Neural cell (in vitro differentiated cells): ENCODE measurements around the gene LRRC8B. TPM values are rescaled to one million over a fixed set of nuclear protein-coding genes. Genes with fewer than 3 reads are reported as not detected.

Source experiments
- H2AFZ ChIP-seq: fragments of 200-600, 300-800 bp; sonication (generic), shearing (Covaris generic); 2 replicates; pipeline ENCODE4 v1.6.0; 2014; ENCODE audit warnings: low read depth, mild to moderate bottlenecking, antibody characterized with exemption, low read length, moderate library complexity
- H3F3A ChIP-seq: fragments of 200-600 bp; shearing (Covaris generic); 2 replicates; pipeline ENCODE4 v1.6.1; 2016; ENCODE audit warnings: mild to moderate bottlenecking, moderate library complexity, mixed read lengths, antibody characterized with exemption, low read length; ENCODE audit not compliant: insufficient read depth, poor library complexity, severe bottlenecking
- H3K27ac ChIP-seq: fragments of 200-600, 300-800 bp; sonication (generic), shearing (Covaris generic); 2 replicates; pipeline ENCODE4 v1.5.1; 2014; ENCODE audit warnings: mild to moderate bottlenecking, low read length, moderate library complexity
- H3K27me3 ChIP-seq: fragments of 300-800, 200-600 bp; sonication (generic), shearing (Covaris generic); 2 replicates; pipeline ENCODE4 v1.6.0; 2014; ENCODE audit warnings: mild to moderate bottlenecking, low read depth, low read length, moderate library complexity; ENCODE audit not compliant: insufficient read depth
- H3K36me3 ChIP-seq: fragments of 300-800, 200-600 bp; sonication (generic), shearing (Covaris generic); 2 replicates; pipeline ENCODE4 v1.5.1; 2014; ENCODE audit warnings: mild to moderate bottlenecking, antibody characterized with exemption, low read length, moderate library complexity; ENCODE audit not compliant: insufficient read depth
- H3K4me2 ChIP-seq: fragments of 300-800, 200-600 bp; sonication (generic), shearing (Covaris generic); 2 replicates; pipeline ENCODE4 v1.6.0; 2014; ENCODE audit warnings: mild to moderate bottlenecking, low read length
- H3K4me3 ChIP-seq: fragments of 300-800, 200-600 bp; sonication (generic), shearing (Covaris generic); 2 replicates; pipeline ENCODE4 v1.5.1; 2014; ENCODE audit warnings: mild to moderate bottlenecking, low read length, moderate library complexity
- H3K79me2 ChIP-seq: fragments of 200-600 bp; shearing (Covaris generic); replicated peaks from 2 replicates; pipeline ENCODE4 v1.6.0; 2014; ENCODE audit warnings: mild to moderate bottlenecking, low read length, moderate library complexity; ENCODE audit not compliant: insufficient read depth
- H3K9ac ChIP-seq: fragments of 300-800, 200-600 bp; sonication (generic), shearing (Covaris generic); 2 replicates; pipeline ENCODE4 v1.6.1; 2016; ENCODE audit warnings: mild to moderate bottlenecking, low read length, mixed read lengths
- H3K9me2 ChIP-seq: fragments of 200-600 bp; shearing (Covaris generic); 2 replicates; pipeline ENCODE4 v1.6.1; 2016; ENCODE audit warnings: mild to moderate bottlenecking, low read length, mixed read lengths; ENCODE audit not compliant: insufficient read depth
- H3K9me3 ChIP-seq: fragments of 200-600, 300-800 bp; sonication (generic), shearing (Covaris generic); 2 replicates; pipeline ENCODE4 v1.6.1; 2016; ENCODE audit warnings: mild to moderate bottlenecking, mixed run types, low read length, moderate library complexity, mixed read lengths
- H4K20me1 ChIP-seq: fragments of 200-600 bp; shearing (Covaris generic); 2 replicates; pipeline ENCODE4 v1.6.1; 2016; ENCODE audit warnings: mild to moderate bottlenecking, mixed run types; ENCODE audit not compliant: insufficient read depth
- CTCF ChIP-seq: fragments of 450-650 bp; IDR thresholded peaks from 2 replicates; pipeline ENCODE4 v1.5.1; 2014; ENCODE audit warnings: antibody characterized with exemption, mild to moderate bottlenecking, moderate library complexity; ENCODE audit not compliant: poor library complexity, severe bottlenecking
- EP300 ChIP-seq: fragments of 450-650 bp; conservative IDR thresholded peaks from 2 replicates; pipeline ENCODE4 v1.6.1; 2014; ENCODE audit warnings: antibody characterized with exemption, mild to moderate bottlenecking, moderate library complexity; ENCODE audit not compliant: poor library complexity, severe bottlenecking
- EZH2 ChIP-seq: fragments of 200-600, 300-800 bp; shearing (Covaris generic), sonication (generic); IDR thresholded peaks from 2 replicates; pipeline ENCODE4 v1.6.1; 2014; ENCODE audit warnings: antibody characterized with exemption, low read length, borderline replicate concordance, mild to moderate bottlenecking; ENCODE audit not compliant: insufficient read depth, poor library complexity, severe bottlenecking
- MXI1 ChIP-seq: fragments of 450-650 bp; conservative IDR thresholded peaks from 2 replicates; pipeline ENCODE4 v1.6.1; 2014; ENCODE audit warnings: antibody characterized with exemption, mild to moderate bottlenecking; ENCODE audit not compliant: poor library complexity, severe bottlenecking
- POLR2AphosphoS5 ChIP-seq: IDR thresholded peaks from 2 replicates; pipeline ENCODE4 v1.6.1; 2012
- RAD21 ChIP-seq: fragments of 450-650 bp; conservative IDR thresholded peaks from 2 replicates; pipeline ENCODE4 v1.6.1; 2014; ENCODE audit warnings: antibody characterized with exemption, mild to moderate bottlenecking, moderate library complexity
- REST ChIP-seq: IDR thresholded peaks from 2 replicates; pipeline ENCODE4 v1.6.1; 2012; ENCODE audit warnings: borderline replicate concordance
- SMC3 ChIP-seq: fragments of 450-650 bp; conservative IDR thresholded peaks from 2 replicates; pipeline ENCODE4 v1.6.1; 2014; ENCODE audit warnings: antibody characterized with exemption, mild to moderate bottlenecking, moderate library complexity; ENCODE audit not compliant: poor library complexity
- TAF1 ChIP-seq: IDR thresholded peaks from 2 replicates; pipeline ENCODE4 v1.6.1; 2012; ENCODE audit warnings: low read depth
- polyA plus RNA-seq: library from polyadenylated mRNA; depleted of rRNA; stranded (reverse); fragments of >200 nt; gene quantifications from 2 replicates; pipeline ENCODE4 v1.2.3, GENCODE V29; 2014

LRRC8B gene
- polyA plus RNA-seq, 1 donor from 2014 or later, result 15.9 TPM

DNA sequence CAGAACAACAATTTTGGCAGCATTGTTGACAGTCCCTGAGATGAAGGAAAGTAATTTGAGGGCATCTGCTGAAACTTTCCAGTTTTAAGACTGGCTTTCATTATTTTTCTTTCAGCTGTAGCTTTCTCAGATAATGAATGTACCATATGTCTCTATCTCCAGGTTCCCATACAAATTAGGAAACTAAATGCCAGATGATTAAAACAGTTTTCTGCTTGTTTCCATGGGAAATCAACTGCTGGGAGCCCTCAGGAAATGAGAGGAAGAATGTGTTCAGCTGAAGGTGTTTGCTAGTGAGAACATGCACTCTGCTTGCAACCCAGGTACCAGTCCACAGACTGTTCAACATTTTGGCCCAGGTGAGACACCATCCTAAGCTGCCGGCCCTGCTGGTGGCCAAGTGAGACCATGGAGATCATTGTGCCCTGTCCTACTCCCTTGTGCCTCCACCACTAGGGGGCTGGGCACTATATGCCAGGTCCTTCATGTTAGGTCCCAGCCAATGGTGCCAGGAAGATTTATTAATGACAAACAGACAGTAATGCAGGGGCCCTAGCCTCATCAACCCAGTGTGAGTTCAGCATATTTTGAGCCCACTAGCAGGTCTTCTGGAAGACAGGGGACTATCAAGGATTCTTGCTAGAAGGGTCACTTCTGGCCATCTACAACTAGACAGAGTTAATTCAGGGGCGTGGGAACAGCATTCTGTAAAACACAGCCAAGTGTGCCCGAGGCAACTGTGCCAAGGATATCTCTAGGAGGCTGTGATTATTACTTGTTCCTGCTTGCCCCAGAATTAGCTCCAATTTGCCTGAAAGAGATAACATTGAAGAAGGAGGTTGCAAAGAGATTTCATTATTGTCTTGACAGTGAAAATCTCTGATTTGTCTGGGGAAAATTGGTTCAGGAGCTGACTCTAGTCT, 91.3 kb downstream of the LRRC8B start:
- no peak overlapping the region for H2AFZ ChIP-seq
- no peak for TF ChIP-seq REST
- no peak for TF ChIP-seq EP300
- no peak for TF ChIP-seq RAD21
- no peak for TF ChIP-seq EZH2
- TF ChIP-seq MXI1, result no peak
- TF ChIP-seq SMC3, result no peak
- TF ChIP-seq POLR2AphosphoS5, result no peak
- TF ChIP-seq TAF1, result no peak
- no peak for TF ChIP-seq CTCF
- H3K4me3 ChIP-seq, result no peak overlapping the region
- H3K9me2 ChIP-seq, result no peaks in the 10 kb centered on the region
- no peak overlapping the region for H3K4me2 ChIP-seq
- no peaks in the 10 kb centered on the region for H3K27me3 ChIP-seq
- no peaks in the 10 kb centered on the region for H4K20me1 ChIP-seq
- no peaks in the 10 kb centered on the region for H3F3A ChIP-seq
- H3K9ac ChIP-seq, result no peak overlapping the region
- no peaks in the 10 kb centered on the region for H3K79me2 ChIP-seq
- H3K36me3 ChIP-seq, result no peaks in the 10 kb centered on the region
- no peaks in the 10 kb centered on the region for H3K9me3 ChIP-seq
- no peak overlapping the region for H3K27ac ChIP-seq

DNA sequence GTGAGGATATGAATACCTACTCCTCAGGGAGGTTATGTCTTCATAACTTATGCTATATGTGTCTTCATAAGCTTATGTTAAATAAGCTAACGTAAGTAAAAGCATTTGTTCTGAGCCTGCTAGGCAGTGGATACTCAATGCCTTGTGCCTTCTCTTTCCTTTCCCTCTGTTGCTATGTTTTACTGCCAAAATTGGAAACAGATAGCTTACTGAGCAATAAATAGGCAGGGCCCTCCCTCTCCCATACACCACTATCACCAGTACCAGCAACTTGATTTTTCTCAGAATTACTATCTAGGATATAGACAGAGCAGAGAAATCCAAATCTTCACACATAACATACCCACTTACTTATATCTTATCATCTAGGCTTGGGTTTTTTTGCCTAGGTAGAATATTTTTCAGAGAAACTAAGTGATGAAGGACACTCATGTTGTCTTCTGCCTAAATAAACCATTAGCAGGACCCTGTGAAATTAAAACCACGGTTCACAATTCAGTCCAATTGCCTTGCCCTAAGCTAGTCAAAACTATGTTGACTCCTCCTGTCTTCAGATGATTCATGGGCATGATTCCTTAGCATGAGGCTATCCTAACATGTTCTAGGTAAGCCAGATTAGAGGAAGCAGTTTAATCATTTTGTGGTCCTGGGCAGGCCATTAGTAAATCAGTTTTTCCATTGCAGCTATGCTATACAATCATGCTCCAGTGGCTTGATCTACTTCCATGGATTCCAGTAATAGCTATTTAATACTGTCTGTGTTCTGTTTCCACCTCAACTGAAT, 92.4 kb downstream of the LRRC8B start:
- no peaks in the 10 kb centered on the region for H3K9me2 ChIP-seq
- H3K4me2 ChIP-seq, result no peak overlapping the region
- H3F3A ChIP-seq, result no peaks in the 10 kb centered on the region
- no peaks in the 10 kb centered on the region for H4K20me1 ChIP-seq
- no peak overlapping the region for H3K4me3 ChIP-seq
- no peak overlapping the region for H2AFZ ChIP-seq
- no peak overlapping the region for H3K27ac ChIP-seq
- H3K9ac ChIP-seq, result no peak overlapping the region
- no peaks in the 10 kb centered on the region for H3K36me3 ChIP-seq
- TF ChIP-seq RAD21 (no peak), REST (no peak), SMC3 (no peak), TAF1 (no peak)
- no peaks in the 10 kb centered on the region for H3K27me3 ChIP-seq
- no peaks in the 10 kb centered on the region for H3K79me2 ChIP-seq
- no peaks in the 10 kb centered on the region for H3K9me3 ChIP-seq
